ENCODE data around the gene GRB2.

GRCh38 chr17:75380750-75381149 lies 24.7 kb downstream of the GRB2 start:
- TF ChIP-seq CTCF (IDR thresholded peaks at IDR 0.05; ENCODE audit: control extremely low read depth in 1 of 3, insufficient read depth in 1 of 3, low read depth in 1 of 3, low read length in 3 of 3) (no peak), MAFK (IDR thresholded peaks at IDR 0.05; ENCODE audit: low read depth, low read length) (no peak), POU5F1 (IDR thresholded peaks at IDR 0.05; ENCODE audit: low read depth, low read length) (no peak), TBP (IDR thresholded peaks at IDR 0.05; ENCODE audit: low read depth, low read length) (no peak), FOSL1 (IDR thresholded peaks at IDR 0.05; ENCODE audit: insufficient read depth, low read depth, low read length) (no peak), CHD1 (IDR thresholded peaks at IDR 0.05; ENCODE audit: low read depth, low read length) (no peak), TAF1 (IDR thresholded peaks at IDR 0.05; ENCODE audit: low read depth, low read length) (no peak)
- TF ChIP-seq, protein P1, sequence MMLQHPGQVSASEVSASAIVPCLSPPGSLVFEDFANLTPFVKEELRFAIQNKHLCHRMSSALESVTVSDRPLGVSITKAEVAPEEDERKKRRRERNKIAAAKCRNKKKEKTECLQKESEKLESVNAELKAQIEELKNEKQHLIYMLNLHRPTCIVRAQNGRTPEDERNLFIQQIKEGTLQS (IDR thresholded peaks at IDR 0.05; ENCODE audit: insufficient read depth, low read depth, low read length): no peak

Data from H1 (cell line).